GM12878 (cell line): ENCODE measurements around the gene ARHGAP26. TPM values are rescaled to one million over a fixed set of nuclear protein-coding genes. Genes with fewer than 3 reads are reported as not detected.

Experiments used
- ATAC-seq: fragments of 200-7000 bp; cut with Tn5 transposase; 3 replicates; pipeline ENCODE4 v1.9.1; 2020; ENCODE audit warnings: mild to moderate bottlenecking, moderate library complexity
- BruUV-seq: library from RNA; stranded (reverse); fragments of 400-500 nt; replicated peaks from 2 replicates; lab custom pipeline; 2021; lab: Mats Ljungman, UMichigan
- CTCF ChIA-PET: fragments of 300-600 bp; sonication (Branson Sonifier 250); formaldehyde crosslinking; extraction: SDS; loops from one replicate; lab custom pipeline; 2021; ENCODE audit warnings: inconsistent platforms; lab: Yijun Ruan, JAX
- POLR2A ChIA-PET: fragments of 350-600 bp; formaldehyde crosslinking; extraction: SDS; loops from one replicate; lab custom pipeline; 2021; ENCODE audit warnings: inconsistent platforms; lab: Charles Lee
- RAD21 ChIA-PET: fragments of 300-600 bp; sonication (Branson Sonifier 250); formaldehyde crosslinking; loops from one replicate; lab custom pipeline; 2023; ENCODE audit warnings: antibody characterized with exemption; ENCODE audit not compliant: unreplicated experiment; lab: Charles Lee
- SMC1A ChIA-PET: fragments of 300-600 bp; sonication (Branson Sonifier 250); formaldehyde crosslinking; loops from one replicate; lab custom pipeline; 2023; ENCODE audit not compliant: unreplicated experiment, uncharacterized antibody; lab: Charles Lee
- DNase-seq: peaks from one replicate; pipeline ENCODE4 v3.0.0-alpha.2; 2011; ENCODE audit warnings: low read depth, low spot score
- FAIRE-seq: peaks from 3 replicates; lab custom pipeline; 2011; peaks lifted over from hg19 to GRCh38; lab: Jason Lieb, UNC
- H2AFZ ChIP-seq: 2 replicates; pipeline ENCODE4 v1.6.0; 2011; ENCODE audit warnings: low read depth, low read length, control low read depth; ENCODE audit not compliant: control insufficient read depth
- H3K27ac ChIP-seq: 2 replicates; pipeline ENCODE4 v1.5.1; 2011; ENCODE audit warnings: control low read depth; ENCODE audit not compliant: control insufficient read depth, insufficient read depth
- H3K27me3 ChIP-seq, 2 experiments: replicated peaks in 1 of 2; 2 replicates each; pipeline versions ENCODE4 v1.6.0 to v1.6.1; 2011; ENCODE audit warnings: low read length in 1 of 2; ENCODE audit not compliant: control insufficient read depth in 2 of 2, insufficient read depth in 2 of 2
- H3K36me3 ChIP-seq, 2 experiments: 2 replicates each; pipeline ENCODE4 v1.5.1; 2011; ENCODE audit warnings: low read length in 1 of 2; ENCODE audit not compliant: control insufficient read depth in 2 of 2, insufficient read depth in 2 of 2
- H3K4me1 ChIP-seq: 2 replicates; pipeline ENCODE4 v1.6.1; 2011; ENCODE audit warnings: mild to moderate bottlenecking, low read length, moderate library complexity, mixed read lengths; ENCODE audit not compliant: control insufficient read depth, insufficient read depth
- H3K4me2 ChIP-seq: 2 replicates; pipeline ENCODE4 v1.6.0; 2011; ENCODE audit warnings: control low read depth; ENCODE audit not compliant: control insufficient read depth, insufficient read depth
- H3K4me3 ChIP-seq: fragments of 200-600 bp; sonication (generic); 2 replicates; pipeline ENCODE4 v1.5.1; 2016
- H3K79me2 ChIP-seq: 2 replicates; pipeline ENCODE4 v1.6.0; 2011; ENCODE audit warnings: low read length; ENCODE audit not compliant: control insufficient read depth, insufficient read depth
- H3K9ac ChIP-seq: 2 replicates; pipeline ENCODE4 v1.8.0; 2011; ENCODE audit warnings: low read length, control low read depth, mixed read lengths; ENCODE audit not compliant: control insufficient read depth, insufficient read depth
- H3K9me3 ChIP-seq: replicated peaks from 3 replicates; pipeline ENCODE4 v1.5.1; 2011; ENCODE audit warnings: mild to moderate bottlenecking, low read length; ENCODE audit not compliant: control insufficient read depth, insufficient read depth
- H4K20me1 ChIP-seq: 2 replicates; pipeline ENCODE4 v1.6.0; 2011; ENCODE audit not compliant: control insufficient read depth, insufficient read depth
- DPF2 ChIP-seq: fragments of 450-650 bp; IDR thresholded peaks from 2 replicates; pipeline ENCODE4 v1.6.1; 2017; ENCODE audit warnings: mild to moderate bottlenecking
- KAT2A ChIP-seq: conservative IDR thresholded peaks from 2 replicates; pipeline ENCODE4 v1.6.1; 2011; ENCODE audit warnings: low read depth, low read length; ENCODE audit not compliant: control insufficient read depth
- MTA2 ChIP-seq: fragments of 450-650 bp; IDR thresholded peaks from 2 replicates; pipeline ENCODE4 v1.6.1; 2016; ENCODE audit warnings: low read depth, mild to moderate bottlenecking, moderate library complexity
- RELA ChIP-seq: fragments of 450-650 bp; IDR thresholded peaks from 2 replicates; pipeline ENCODE4 v1.8.0; 2014; ENCODE audit warnings: borderline replicate concordance; ENCODE audit not compliant: partially characterized antibody
- SMAD5 ChIP-seq: IDR thresholded peaks from 2 replicates; pipeline ENCODE4 v1.6.1; 2016; ENCODE audit warnings: antibody characterized with exemption, low read depth
- SMC3 ChIP-seq: IDR thresholded peaks from 2 replicates; pipeline ENCODE4 v1.6.1; 2011; ENCODE audit warnings: low read length, improper control_type of control experiment, borderline replicate concordance
- SRF ChIP-seq, 2 experiments: IDR thresholded peaks; 2 replicates each; pipeline ENCODE4 v1.6.1; 2011; ENCODE audit warnings: low read depth in 2 of 2, low read length in 2 of 2, mild to moderate bottlenecking in 1 of 2, moderate library complexity in 1 of 2
- STAT3 ChIP-seq: IDR thresholded peaks from 2 replicates; pipeline ENCODE4 v1.6.1; 2011; ENCODE audit warnings: low read depth, low read length, improper control_type of control experiment
- TBL1XR1 ChIP-seq: IDR thresholded peaks from 2 replicates; pipeline ENCODE4 v1.6.1; 2012; ENCODE audit warnings: low read depth, low read length, improper control_type of control experiment
- WGBS: methylation state at CpG from one replicate; pipeline ENCODE4 v1.1.6; 2016; ENCODE audit warnings: low lambda C conversion rate; ENCODE audit not compliant: insufficient replicate concordance, insufficient coverage; ENCODE audit errors: missing lambda C conversion rate; 5-methylcytosine and 5-hydroxymethylcytosine counted together
- in situ Hi-C: fragments of 300-500 bp; cut with MboI; formaldehyde crosslinking; loops from 9 replicates; pipeline ENCODE4 v1.14.3; 2018; ENCODE audit warnings: mixed read lengths
- intact Hi-C: fragments of 100-400 bp; cut with micrococcal nuclease; formaldehyde crosslinking; loops from one replicate; pipeline ENCODE4 v1.14.2; 2022; ENCODE audit not compliant: unreplicated experiment
- polyA plus RNA-seq, 11 experiments: library from polyadenylated mRNA; depleted of rRNA in 4 of 11; unstranded in 6 of 11; stranded (reverse) in 5 of 11; fragments of >200 nt; fragmentation: Nextera tagmentation in 4 of 11; fragmentation: Illumina TruSeq in 1 of 11; extraction: Ambion mirVana in 4 of 11; extraction: Trizol in 1 of 11; gene quantifications; 1 replicate in 1 of 11; 2 replicates in 10 of 11; pipeline versions ENCODE4 v1.2.1 to v1.2.3, GENCODE V29; 2011 to 2016; ENCODE audit warnings: inconsistent platforms in 2 of 11, missing spikeins in 2 of 11, low read depth in 1 of 11
- total RNA-seq, 4 experiments: library from RNA; depleted of rRNA in 3 of 4; stranded (reverse); fragments of >200 nt in 3 of 4; fragmentation: Illumina TruSeq in 1 of 4; extraction: Trizol in 1 of 4; gene quantifications; 2 replicates each; pipeline versions ENCODE4 v1.2.1 to v1.2.3, GENCODE V29; 2013 to 2021
- TF ChIP-seq, protein P1 (sequence below): fragments of 450-650 bp; IDR thresholded peaks from 2 replicates; pipeline ENCODE4 v1.6.1; 2016; ENCODE audit warnings: mild to moderate bottlenecking
- TF ChIP-seq, protein P2 (sequence below): IDR thresholded peaks from 2 replicates; pipeline ENCODE4 v1.6.1; 2011; ENCODE audit warnings: low read depth, mild to moderate bottlenecking, low read length, moderate library complexity, borderline replicate concordance; ENCODE audit errors: extremely low read depth
- TF ChIP-seq, protein P3 (sequence below): fragments of 450-650 bp; IDR thresholded peaks from 2 replicates; pipeline ENCODE4 v1.6.1; 2017; ENCODE audit warnings: mild to moderate bottlenecking
- TF ChIP-seq, protein P4 (sequence below): fragments of 450-650 bp; formaldehyde crosslinking; IDR thresholded peaks from 2 replicates; pipeline ENCODE4 v1.4.0; 2020; ENCODE audit warnings: mild to moderate bottlenecking, moderate library complexity
- TF ChIP-seq, protein P5 (sequence below): IDR thresholded peaks from 2 replicates; pipeline ENCODE4 v1.6.1; 2011; ENCODE audit warnings: borderline replicate concordance, low read depth, mild to moderate bottlenecking, moderate library complexity, mixed read lengths, low read length; ENCODE audit not compliant: insufficient read depth; ENCODE audit errors: extremely low read length

The ARHGAP26 gene
- total and polyA plus RNA-seq, 10 of the 15 experiments (the other 5 are each of a cell fraction or from before 2014, with no cell fraction given), result 9.4 to 41.5 (median 19.3) TPM

DNA sequence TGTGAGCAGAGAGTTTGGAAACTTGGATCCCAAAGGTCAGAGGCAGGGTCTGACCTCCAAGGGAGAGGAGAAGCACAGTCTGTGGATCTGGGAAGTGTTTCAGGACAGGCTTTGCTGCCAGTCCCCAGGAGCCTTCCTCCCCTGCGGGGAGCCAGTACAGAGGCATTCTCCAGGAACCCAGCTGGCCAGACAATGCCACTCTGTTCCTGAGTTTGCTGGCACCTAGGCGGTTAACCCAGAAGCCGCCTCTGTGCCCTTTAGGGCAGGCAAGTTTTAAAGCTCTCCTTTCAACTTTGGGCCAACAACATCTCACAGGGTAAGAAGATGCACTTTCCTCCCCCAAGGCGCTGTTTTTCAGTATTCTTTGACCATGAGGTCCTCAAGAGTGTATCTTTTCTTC lies 47.3 kb upstream of the ARHGAP26 start (continued):
- no peak for TF ChIP-seq MTA2
- TF ChIP-seq RELA, result no peak
- TF ChIP-seq SMC3, result no peak
- no peak for TF ChIP-seq STAT3
- no peak for TF ChIP-seq SMAD5
- TF ChIP-seq KAT2A, result no peak
- TF ChIP-seq, protein P1, sequence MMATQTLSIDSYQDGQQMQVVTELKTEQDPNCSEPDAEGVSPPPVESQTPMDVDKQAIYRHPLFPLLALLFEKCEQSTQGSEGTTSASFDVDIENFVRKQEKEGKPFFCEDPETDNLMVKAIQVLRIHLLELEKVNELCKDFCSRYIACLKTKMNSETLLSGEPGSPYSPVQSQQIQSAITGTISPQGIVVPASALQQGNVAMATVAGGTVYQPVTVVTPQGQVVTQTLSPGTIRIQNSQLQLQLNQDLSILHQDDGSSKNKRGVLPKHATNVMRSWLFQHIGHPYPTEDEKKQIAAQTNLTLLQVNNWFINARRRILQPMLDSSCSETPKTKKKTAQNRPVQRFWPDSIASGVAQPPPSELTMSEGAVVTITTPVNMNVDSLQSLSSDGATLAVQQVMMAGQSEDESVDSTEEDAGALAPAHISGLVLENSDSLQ, result no peak
- no peak for TF ChIP-seq DPF2
- TF ChIP-seq, protein P2, sequence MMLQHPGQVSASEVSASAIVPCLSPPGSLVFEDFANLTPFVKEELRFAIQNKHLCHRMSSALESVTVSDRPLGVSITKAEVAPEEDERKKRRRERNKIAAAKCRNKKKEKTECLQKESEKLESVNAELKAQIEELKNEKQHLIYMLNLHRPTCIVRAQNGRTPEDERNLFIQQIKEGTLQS, result no peak

DNA sequence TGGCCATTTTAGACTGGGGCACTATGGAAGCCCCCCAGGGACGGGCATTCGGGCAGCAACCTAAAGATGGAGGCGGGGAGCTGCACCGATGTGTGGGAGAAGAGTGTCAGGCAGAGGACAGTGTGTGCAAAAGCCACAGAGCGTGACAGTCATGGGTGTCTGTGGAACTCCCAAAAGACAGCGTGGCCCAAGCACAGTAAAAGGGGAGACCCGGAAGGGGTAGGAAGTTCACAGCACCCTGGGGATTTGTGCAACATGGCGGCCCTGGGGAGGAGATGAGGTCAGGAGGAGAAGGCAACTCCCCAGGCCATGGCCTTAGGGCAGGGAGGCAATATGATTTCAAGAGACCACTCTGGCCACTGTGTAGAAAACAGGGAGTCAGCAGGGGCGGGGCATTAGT lies 45.4 kb upstream of the ARHGAP26 start:
- H4K20me1 ChIP-seq, result no peaks in the 10 kb centered on the region
- DNase-seq, result no peak
- no peaks in the 10 kb centered on the region for H3K36me3 ChIP-seq
- 15% methylated on average over 9 of the region's 9 CpGs for WGBS
- intact Hi-C loops (no loop called here), in situ Hi-C loops (loop anchor here (5.0 kb wide), 1 partner anchor 152 kb away; no protein-coding TSS in a partner anchor)
- no peaks in the 10 kb centered on the region; a peak in 1 of 4 replicates for H3K27me3 ChIP-seq
- H3K9me3 ChIP-seq, result no peaks in the 10 kb centered on the region; the same call in 2 of the 3 replicates
- H3K4me2 ChIP-seq, result no peak overlapping the region
- BruUV-seq, result no TSS peak
- POLR2A ChIA-PET, result no interaction called here
- H2AFZ ChIP-seq, result no peak overlapping the region; the same call in 1 of the 2 replicates
- SMC1A ChIA-PET, result interaction anchor here (1.2 to 1.3 kb wide), 2 partner anchors 24 to 140 kb away, joined by 3 read pairs; no protein-coding TSS in a partner anchor
- CTCF ChIA-PET, result interaction anchor here (4.0 to 14.0 kb wide), 3 partner anchors 11 to 152 kb away, joined by 17 to 243 read pairs (median 38); no protein-coding TSS in a partner anchor
- no peak overlapping the region for H3K4me3 ChIP-seq
- ATAC-seq, result no peak
- no peaks in the 10 kb centered on the region; the same call in 1 of the 2 replicates for H3K4me1 ChIP-seq
- FAIRE-seq, result no peak
- RAD21 ChIA-PET, result no interaction called here
- H3K9ac ChIP-seq, result no peak overlapping the region
- H3K27ac ChIP-seq, result no peak overlapping the region
- H3K79me2 ChIP-seq, result no peaks in the 10 kb centered on the region
- TF ChIP-seq SRF (IDR thresholded peaks at IDR 0.05; ENCODE audit: low read depth in 2 of 2, low read length in 2 of 2) (no peak), TBL1XR1 (no peak)
- TF ChIP-seq, protein P3, sequence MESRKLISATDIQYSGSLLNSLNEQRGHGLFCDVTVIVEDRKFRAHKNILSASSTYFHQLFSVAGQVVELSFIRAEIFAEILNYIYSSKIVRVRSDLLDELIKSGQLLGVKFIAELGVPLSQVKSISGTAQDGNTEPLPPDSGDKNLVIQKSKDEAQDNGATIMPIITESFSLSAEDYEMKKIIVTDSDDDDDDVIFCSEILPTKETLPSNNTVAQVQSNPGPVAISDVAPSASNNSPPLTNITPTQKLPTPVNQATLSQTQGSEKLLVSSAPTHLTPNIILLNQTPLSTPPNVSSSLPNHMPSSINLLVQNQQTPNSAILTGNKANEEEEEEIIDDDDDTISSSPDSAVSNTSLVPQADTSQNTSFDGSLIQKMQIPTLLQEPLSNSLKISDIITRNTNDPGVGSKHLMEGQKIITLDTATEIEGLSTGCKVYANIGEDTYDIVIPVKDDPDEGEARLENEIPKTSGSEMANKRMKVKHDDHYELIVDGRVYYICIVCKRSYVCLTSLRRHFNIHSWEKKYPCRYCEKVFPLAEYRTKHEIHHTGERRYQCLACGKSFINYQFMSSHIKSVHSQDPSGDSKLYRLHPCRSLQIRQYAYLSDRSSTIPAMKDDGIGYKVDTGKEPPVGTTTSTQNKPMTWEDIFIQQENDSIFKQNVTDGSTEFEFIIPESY, result no peak
- TF ChIP-seq, protein P4, sequence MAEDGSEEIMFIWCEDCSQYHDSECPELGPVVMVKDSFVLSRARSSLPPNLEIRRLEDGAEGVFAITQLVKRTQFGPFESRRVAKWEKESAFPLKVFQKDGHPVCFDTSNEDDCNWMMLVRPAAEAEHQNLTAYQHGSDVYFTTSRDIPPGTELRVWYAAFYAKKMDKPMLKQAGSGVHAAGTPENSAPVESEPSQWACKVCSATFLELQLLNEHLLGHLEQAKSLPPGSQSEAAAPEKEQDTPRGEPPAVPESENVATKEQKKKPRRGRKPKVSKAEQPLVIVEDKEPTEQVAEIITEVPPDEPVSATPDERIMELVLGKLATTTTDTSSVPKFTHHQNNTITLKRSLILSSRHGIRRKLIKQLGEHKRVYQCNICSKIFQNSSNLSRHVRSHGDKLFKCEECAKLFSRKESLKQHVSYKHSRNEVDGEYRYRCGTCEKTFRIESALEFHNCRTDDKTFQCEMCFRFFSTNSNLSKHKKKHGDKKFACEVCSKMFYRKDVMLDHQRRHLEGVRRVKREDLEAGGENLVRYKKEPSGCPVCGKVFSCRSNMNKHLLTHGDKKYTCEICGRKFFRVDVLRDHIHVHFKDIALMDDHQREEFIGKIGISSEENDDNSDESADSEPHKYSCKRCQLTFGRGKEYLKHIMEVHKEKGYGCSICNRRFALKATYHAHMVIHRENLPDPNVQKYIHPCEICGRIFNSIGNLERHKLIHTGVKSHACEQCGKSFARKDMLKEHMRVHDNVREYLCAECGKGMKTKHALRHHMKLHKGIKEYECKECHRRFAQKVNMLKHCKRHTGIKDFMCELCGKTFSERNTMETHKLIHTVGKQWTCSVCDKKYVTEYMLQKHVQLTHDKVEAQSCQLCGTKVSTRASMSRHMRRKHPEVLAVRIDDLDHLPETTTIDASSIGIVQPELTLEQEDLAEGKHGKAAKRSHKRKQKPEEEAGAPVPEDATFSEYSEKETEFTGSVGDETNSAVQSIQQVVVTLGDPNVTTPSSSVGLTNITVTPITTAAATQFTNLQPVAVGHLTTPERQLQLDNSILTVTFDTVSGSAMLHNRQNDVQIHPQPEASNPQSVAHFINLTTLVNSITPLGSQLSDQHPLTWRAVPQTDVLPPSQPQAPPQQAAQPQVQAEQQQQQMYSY, result no peak
- TF ChIP-seq, protein P5, sequence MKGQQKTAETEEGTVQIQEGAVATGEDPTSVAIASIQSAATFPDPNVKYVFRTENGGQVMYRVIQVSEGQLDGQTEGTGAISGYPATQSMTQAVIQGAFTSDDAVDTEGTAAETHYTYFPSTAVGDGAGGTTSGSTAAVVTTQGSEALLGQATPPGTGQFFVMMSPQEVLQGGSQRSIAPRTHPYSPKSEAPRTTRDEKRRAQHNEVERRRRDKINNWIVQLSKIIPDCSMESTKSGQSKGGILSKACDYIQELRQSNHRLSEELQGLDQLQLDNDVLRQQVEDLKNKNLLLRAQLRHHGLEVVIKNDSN, result no peak
